ENCODE measurements around the gene TBC1D5.

- TF ChIP-seq CTCF (conservative IDR thresholded peaks at IDR 0.05): no peak
- no peak for TF ChIP-seq ZFX (IDR thresholded peaks at IDR 0.05)
These were observed 5.4 kb upstream of the TBC1D5 start for GRCh38 chr3:17747890-17748247.
